SK-N-SH (cell line): ENCODE data around the gene TAF5.

Experiments
- CTCF ChIP-seq: fragments of 200-600 bp; sonication (generic); IDR thresholded peaks from 2 replicates; pipeline ENCODE4 v1.6.1; 2017; ENCODE audit warnings: antibody characterized with exemption, mild to moderate bottlenecking, moderate library complexity
- EP300 ChIP-seq, 2 experiments: IDR thresholded peaks; 2 replicates each; pipeline versions ENCODE4 v1.4.0 to v1.6.1; 2012; ENCODE audit warnings: borderline replicate concordance in 1 of 2, low read depth in 1 of 2, low read length in 1 of 2
- JUND ChIP-seq: IDR thresholded peaks from 2 replicates; pipeline ENCODE4 v1.4.0; 2012
- MAX ChIP-seq: IDR thresholded peaks from 2 replicates; pipeline ENCODE4 v1.4.0; 2012; ENCODE audit warnings: low read depth
- MXI1 ChIP-seq: IDR thresholded peaks from 2 replicates; pipeline ENCODE4 v1.6.1; 2012; ENCODE audit warnings: mild to moderate bottlenecking, low read depth, low read length, improper control_type of control experiment
- TAF1 ChIP-seq: IDR thresholded peaks from 2 replicates; pipeline ENCODE4 v1.6.1; 2012; ENCODE audit warnings: low read depth, mild to moderate bottlenecking, low read length, moderate library complexity, borderline replicate concordance

- TF ChIP-seq TAF1 (no peak), MAX (no peak), CTCF (no peak), EP300 (IDR thresholded peaks at IDR 0.05; ENCODE audit: borderline replicate concordance in 1 of 2, low read depth in 1 of 2, low read length in 1 of 2) (no peak), JUND (no peak), MXI1 (no peak)
These were observed 31.4 kb upstream of the TAF5 start for GRCh38 chr10:103336370-103336769.
